Upper lobe of left lung (tissue), 6 donors: ENCODE data around the gene SLC35G2. TPM values are rescaled to one million over a fixed set of nuclear protein-coding genes. Genes with fewer than 3 reads are reported as not detected.
A peak's percentile ranks its signal among the peaks of the same experiment; 100 is the strongest.

Experiments
- ATAC-seq, 2 donors: fragments of 200-7000 bp; cut with Tn5 transposase; one replicate each; pipeline ENCODE4 v1.9.1; 2022; ENCODE audit warnings: mild to moderate bottlenecking in 2 of 2, moderate library complexity in 2 of 2; ENCODE audit not compliant: low FRiP score in 2 of 2
- DNase-seq, 2 donors: peaks; one replicate each; pipeline ENCODE4 v3.0.0-alpha.2; 2019 to 2020
- H3K27ac ChIP-seq, 4 donors: fragments of 200-600 bp; sonication (generic); one replicate each; pipeline ENCODE4 v1.5.1; 2016 to 2019
- H3K27me3 ChIP-seq, 4 donors: fragments of 200-600 bp; sonication (generic); one replicate each; pipeline ENCODE4 v1.5.1; 2017 to 2019
- H3K36me3 ChIP-seq, 4 donors: fragments of 200-600 bp; sonication (generic); one replicate each; pipeline ENCODE4 v1.5.1; 2016 to 2019
- H3K4me1 ChIP-seq, 4 donors: fragments of 200-600 bp; sonication (generic); one replicate each; pipeline ENCODE4 v1.5.1; 2018 to 2019
- H3K4me3 ChIP-seq, 4 donors: fragments of 200-600 bp; sonication (generic); one replicate each; pipeline ENCODE4 v1.5.1; 2017 to 2019; ENCODE audit warnings: mild to moderate bottlenecking in 2 of 4, moderate library complexity in 1 of 4
- H3K9me3 ChIP-seq, 4 donors: fragments of 200-600 bp; sonication (generic); one replicate each; pipeline ENCODE4 v1.5.1; 2018 to 2019
- EP300 ChIP-seq, 4 donors: sonication (generic); formaldehyde crosslinking; IDR thresholded peaks; one replicate each; pipeline ENCODE4 v1.5.1; 2017; ENCODE audit warnings: antibody characterized with exemption in 4 of 4, control low read depth in 2 of 4
- POLR2A ChIP-seq, 4 donors: fragments of 450-650 bp; IDR thresholded peaks; one replicate each; pipeline ENCODE4 v1.5.1; 2016 to 2017; ENCODE audit warnings: antibody characterized with exemption in 4 of 4, mild to moderate bottlenecking in 2 of 4
- POLR2AphosphoS5 ChIP-seq, 2 donors: sonication (generic); formaldehyde crosslinking; IDR thresholded peaks; one replicate each; pipeline ENCODE4 v1.5.1; 2017; ENCODE audit warnings: antibody characterized with exemption in 2 of 2
- WGBS, 2 donors: methylation state at CpG; one replicate each; pipeline ENCODE4 v1.1.5; 2017 to 2018; 5-methylcytosine and 5-hydroxymethylcytosine counted together
- total RNA-seq, 6 donors: library from RNA; depleted of rRNA in 4 of 6; stranded (reverse); fragments of >200 nt in 4 of 6; gene quantifications; one replicate each; pipeline versions ENCODE4 v1.1.0 to v1.2.1, GENCODE V29; 2016 to 2021
- TF ChIP-seq, protein P1 (sequence below), 6 experiments: fragments of 450-650 bp in 4 of 6; fragments of 200-600 bp in 2 of 6; sonication (generic) in 2 of 6; IDR thresholded peaks; one replicate each; pipeline ENCODE4 v1.5.1; 2016 to 2019; ENCODE audit warnings: antibody characterized with exemption in 6 of 6
- donor health status: DM: no; HTN: no; CAD: no; lungs with moderate emphysema.
- donor health status: DM: no; HTN: yes; CAD: no; lungs with severe emphysema.

The SLC35G2 gene
- total RNA-seq, 6 donors from 2014 or later, result 3.3 to 10.5 (median 6.5) TPM

DNA sequence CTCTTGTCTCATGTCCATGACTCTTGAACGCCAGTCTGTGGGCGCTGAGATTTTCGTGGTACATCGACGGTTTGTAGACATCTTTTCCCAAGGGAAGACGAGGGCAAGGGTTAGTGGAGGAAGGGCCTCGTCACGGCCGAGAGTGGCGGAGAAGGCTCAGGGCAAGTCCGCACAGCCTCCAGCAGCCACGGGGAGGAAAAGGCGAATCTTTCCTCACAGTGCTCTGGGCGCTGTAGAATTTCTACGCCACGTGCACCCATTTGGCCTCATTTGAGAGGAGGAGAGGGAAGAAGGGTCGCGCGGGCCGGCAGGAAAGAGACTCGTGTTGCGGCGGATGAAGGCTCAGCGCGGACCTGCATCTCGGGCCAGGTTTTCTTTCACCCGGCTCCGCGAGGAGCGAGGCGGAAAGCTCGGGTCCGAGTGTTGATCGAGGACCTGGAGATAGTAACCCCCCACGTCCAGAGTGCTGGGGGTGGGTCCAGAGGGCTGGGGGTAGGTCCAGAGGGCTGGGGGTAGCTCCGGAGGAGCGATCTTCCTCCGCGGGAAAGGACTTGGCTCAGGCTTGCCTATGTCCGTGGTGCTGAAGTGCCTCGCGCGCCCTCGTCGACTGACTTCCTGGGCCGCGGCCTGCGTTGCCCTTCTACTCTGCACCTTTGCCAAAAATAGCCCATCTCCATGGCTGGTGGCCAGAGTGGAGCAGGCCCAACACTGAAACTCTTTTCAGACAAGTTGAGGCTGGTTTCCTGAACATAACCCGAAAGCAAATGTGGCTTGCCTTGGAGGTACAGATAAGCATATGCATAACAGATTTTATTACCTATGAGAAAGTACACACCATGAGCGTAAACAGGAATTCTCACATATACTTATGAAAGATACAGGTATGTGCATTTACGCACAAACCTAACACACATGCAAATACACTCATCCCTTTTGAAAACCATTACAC lies 1.1 kb downstream of the SLC35G2 start:
- Histone ChIP-seq H3K27ac (peak overlapping the region; percentile 82 to 89 (median 86)), H3K27me3 (peaks cover 0 to 9% (median 2%) of the 10 kb centered on the region in 4 donors), H3K4me3 (peak overlapping the region; percentile 56 to 78 (median 65)), H3K9me3 (no peaks in the 10 kb centered on the region), H3K36me3 (no peaks in the 10 kb centered on the region), H3K4me1 (peaks cover 8 to 34% (median 28%) of the 10 kb centered on the region in 4 donors)
- no peak for TF ChIP-seq POLR2AphosphoS5 (IDR thresholded peaks at IDR 0.05)
- 7 to 10% methylated on average over 29 to 51 of the region's 51 CpGs for WGBS, 2 donors
- DNase-seq, result peak; percentile 54 to 84
- ATAC-seq, result peak; percentile 75 to 86

DNA sequence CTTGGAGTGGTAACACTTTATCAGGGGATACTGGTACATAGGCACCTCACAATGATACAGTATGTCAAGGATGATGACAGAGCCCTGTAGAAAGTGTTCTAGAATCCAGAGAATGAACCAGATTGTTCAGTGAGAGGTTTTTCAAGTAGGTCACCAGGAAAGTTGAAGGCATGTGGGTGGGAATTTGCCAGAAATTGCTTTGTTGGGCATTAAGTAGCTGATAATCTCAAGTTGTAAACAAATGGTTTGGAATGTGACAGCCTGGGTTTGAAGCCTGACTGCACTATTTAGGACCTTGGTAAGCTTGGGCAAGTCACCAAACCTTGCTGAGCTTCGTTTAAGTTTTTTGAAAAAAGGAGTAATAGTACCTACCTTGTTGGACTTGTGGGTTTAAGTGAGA lies 12.5 kb downstream of the SLC35G2 start:
- DNase-seq, result no peak
- Histone ChIP-seq H3K27me3 (no peaks in the 10 kb centered on the region), H3K4me3 (no peak overlapping the region), H3K27ac (no peak overlapping the region), H3K9me3 (no peaks in the 10 kb centered on the region), H3K4me1 (peaks cover 0 to 16% (median 2%) of the 10 kb centered on the region in 4 donors), H3K36me3 (no peaks in the 10 kb centered on the region)
- ATAC-seq, result no peak
- 68 to 76% methylated on average over 1 of the region's 1 CpG for WGBS, 2 donors
- TF ChIP-seq POLR2A (IDR thresholded peaks at IDR 0.05), result no peak
- no peak for TF ChIP-seq EP300 (IDR thresholded peaks at IDR 0.05)

DNA sequence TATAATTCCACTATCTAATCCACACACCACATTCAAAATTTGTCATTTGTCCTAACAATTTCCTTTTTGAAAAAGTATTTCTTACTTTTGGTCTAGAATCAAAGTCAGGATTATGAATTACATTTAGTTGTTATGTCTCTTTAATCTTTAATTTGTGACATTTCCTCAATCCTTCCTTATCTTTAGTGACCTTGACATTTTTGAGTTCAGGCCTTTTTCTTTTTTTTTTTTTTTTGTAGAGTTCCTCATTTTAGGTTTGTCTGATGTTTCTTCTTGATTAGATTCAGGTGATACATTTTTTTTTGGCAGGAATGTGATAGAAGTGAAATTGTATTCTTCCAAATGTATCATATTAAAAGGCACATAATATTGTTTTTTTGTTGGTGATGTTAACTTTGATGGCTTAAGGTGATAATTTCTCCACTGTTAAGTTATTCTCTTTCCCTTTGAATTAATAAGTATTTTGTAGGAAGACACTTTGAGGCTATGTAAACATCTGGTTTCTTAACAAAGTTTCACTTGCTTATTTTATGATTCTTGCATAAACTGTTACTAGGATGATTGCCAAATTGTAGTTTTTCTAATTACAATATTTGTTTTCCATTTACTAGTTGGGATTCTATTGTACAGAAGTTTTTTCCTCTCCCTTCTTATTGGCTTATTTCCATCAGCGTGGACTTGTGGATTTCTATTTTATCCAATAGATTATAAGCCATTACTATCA lies 16.3 kb downstream of the SLC35G2 start:
- H3K27ac ChIP-seq, result peak overlapping the region in 1 of 4 donors; percentile 61
- peaks cover 0 to 36% (median 10%) of the 10 kb centered on the region in 4 donors for H3K4me1 ChIP-seq
- no peak overlapping the region for H3K4me3 ChIP-seq
- TF ChIP-seq EP300 (IDR thresholded peaks at IDR 0.05) (no peak), POLR2A (IDR thresholded peaks at IDR 0.05) (no peak), POLR2AphosphoS5 (IDR thresholded peaks at IDR 0.05) (no peak)
- TF ChIP-seq, protein P1, sequence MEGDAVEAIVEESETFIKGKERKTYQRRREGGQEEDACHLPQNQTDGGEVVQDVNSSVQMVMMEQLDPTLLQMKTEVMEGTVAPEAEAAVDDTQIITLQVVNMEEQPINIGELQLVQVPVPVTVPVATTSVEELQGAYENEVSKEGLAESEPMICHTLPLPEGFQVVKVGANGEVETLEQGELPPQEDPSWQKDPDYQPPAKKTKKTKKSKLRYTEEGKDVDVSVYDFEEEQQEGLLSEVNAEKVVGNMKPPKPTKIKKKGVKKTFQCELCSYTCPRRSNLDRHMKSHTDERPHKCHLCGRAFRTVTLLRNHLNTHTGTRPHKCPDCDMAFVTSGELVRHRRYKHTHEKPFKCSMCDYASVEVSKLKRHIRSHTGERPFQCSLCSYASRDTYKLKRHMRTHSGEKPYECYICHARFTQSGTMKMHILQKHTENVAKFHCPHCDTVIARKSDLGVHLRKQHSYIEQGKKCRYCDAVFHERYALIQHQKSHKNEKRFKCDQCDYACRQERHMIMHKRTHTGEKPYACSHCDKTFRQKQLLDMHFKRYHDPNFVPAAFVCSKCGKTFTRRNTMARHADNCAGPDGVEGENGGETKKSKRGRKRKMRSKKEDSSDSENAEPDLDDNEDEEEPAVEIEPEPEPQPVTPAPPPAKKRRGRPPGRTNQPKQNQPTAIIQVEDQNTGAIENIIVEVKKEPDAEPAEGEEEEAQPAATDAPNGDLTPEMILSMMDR (IDR thresholded peaks at IDR 0.05), result no peak
- WGBS, 2 donors, result 65 to 72% methylated on average over 1 of the region's 1 CpG
- H3K27me3 ChIP-seq, result no peaks in the 10 kb centered on the region
- H3K36me3 ChIP-seq, result no peaks in the 10 kb centered on the region
- ATAC-seq (no peak), DNase-seq (no peak)
- H3K9me3 ChIP-seq, result no peaks in the 10 kb centered on the region

DNA sequence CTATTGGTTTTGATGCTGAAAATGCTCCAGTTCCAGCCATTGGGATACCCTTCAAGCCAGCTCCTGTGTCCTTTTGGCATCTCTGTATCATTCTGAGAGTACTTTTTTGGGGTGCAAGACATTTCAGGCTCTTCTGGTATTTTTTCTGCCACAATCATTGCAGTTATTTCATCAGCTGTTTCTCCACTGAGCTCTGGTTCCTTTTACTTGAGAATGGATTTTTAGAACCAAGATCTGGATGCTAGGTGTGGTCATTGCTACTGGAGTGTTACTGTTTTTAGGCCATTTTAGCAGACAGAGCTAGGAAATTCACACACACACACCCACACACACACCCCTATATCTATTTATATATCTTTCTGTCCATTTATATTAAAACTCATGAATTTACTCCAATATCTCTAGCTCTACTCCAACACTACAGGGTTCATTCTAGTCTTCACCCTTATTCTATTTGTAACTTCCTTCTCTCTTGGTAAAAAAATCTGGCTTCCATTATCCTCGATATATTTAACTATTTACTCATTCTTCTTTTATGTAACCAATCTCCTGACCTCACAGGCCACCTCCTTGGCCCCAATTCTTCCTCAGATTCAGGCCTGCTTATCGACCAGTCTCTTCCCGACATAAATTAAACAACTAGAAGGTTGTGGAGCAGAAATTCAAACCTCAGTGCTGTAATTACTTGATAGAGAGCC lies 17.0 kb downstream of the SLC35G2 start:
- Histone ChIP-seq H3K27ac (peak overlapping the region in 2 of 4 donors; percentile 13 to 61), H3K4me3 (no peak overlapping the region), H3K27me3 (no peaks in the 10 kb centered on the region), H3K36me3 (no peaks in the 10 kb centered on the region), H3K4me1 (peaks cover 0 to 39% (median 10%) of the 10 kb centered on the region in 4 donors), H3K9me3 (no peaks in the 10 kb centered on the region)
- 31 to 47% methylated on average over 2 to 3 of the region's 3 CpGs for WGBS, 2 donors
- no peak for TF ChIP-seq POLR2A (IDR thresholded peaks at IDR 0.05)
- TF ChIP-seq, protein P1 (IDR thresholded peaks at IDR 0.05), result no peak
- DNase-seq (no peak), ATAC-seq (no peak)

DNA sequence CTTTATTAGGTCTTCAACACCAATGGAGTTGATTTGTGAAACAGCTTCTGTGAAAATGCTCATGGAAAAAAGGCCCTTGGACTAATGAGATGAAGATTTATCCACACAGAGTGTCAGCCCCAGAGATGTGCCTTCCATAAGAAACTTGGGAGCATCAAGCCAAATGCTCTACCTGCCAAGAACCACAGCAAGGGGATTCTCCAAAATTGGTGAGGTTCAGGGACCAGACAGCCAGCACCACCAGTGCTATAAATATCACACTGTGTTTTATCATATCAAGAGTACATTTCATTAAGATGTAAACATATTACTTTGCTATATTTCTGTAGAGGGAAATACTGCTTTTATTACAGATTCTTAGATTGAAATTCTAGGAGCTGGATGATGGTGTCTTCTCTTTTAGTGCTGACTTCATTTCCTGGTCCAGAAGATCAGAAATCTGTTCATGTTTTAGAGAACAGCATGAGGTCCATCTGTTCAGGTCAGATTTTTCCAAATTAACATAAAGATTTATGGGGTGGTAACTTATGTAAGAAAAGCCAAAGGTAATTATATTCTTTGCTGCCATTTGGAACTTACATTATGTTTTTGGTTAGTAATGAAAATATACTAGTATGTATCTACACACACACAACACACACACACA lies 17.7 kb downstream of the SLC35G2 start:
- Histone ChIP-seq H3K27ac (peak overlapping the region in 2 of 4 donors; percentile 13 to 61), H3K4me3 (no peak overlapping the region)

More for the DNA sequence above, 17.7 kb downstream of the SLC35G2 start:
- ATAC-seq (no peak), DNase-seq (no peak)
- H3K27me3 ChIP-seq, result no peaks in the 10 kb centered on the region
- H3K9me3 ChIP-seq, result no peaks in the 10 kb centered on the region
- no peak for TF ChIP-seq EP300 (IDR thresholded peaks at IDR 0.05)
- TF ChIP-seq, protein P1 (IDR thresholded peaks at IDR 0.05), result no peak
- H3K4me1 ChIP-seq, result peaks cover 0 to 39% (median 10%) of the 10 kb centered on the region in 4 donors
- no peaks in the 10 kb centered on the region for H3K36me3 ChIP-seq
